Mucosa of descending colon (tissue), 3 donors: ENCODE measurements around the gene NOTCH4. TPM values are rescaled to one million over a fixed set of nuclear protein-coding genes. Genes with fewer than 3 reads are reported as not detected.

ENCODE experiments used
- ATAC-seq: fragments of 200-7000 bp; cut with Tn5 transposase; one replicate; pipeline ENCODE4 v1.9.1; 2020; ENCODE audit warnings: mild to moderate bottlenecking, moderate library complexity
- DNase-seq, 3 donors: peaks; one replicate each; pipeline ENCODE4 v3.0.0-alpha.2; 2020
- H3K36me3 ChIP-seq: fragments of 200-600 bp; one replicate; pipeline ENCODE4 v1.8.0; 2021; ENCODE audit warnings: low read depth, mild to moderate bottlenecking
- H3K4me1 ChIP-seq: fragments of 200-600 bp; one replicate; pipeline ENCODE4 v1.8.0; 2021; ENCODE audit warnings: low read depth, mild to moderate bottlenecking
- H3K4me3 ChIP-seq: fragments of 200-600 bp; one replicate; pipeline ENCODE4 v1.8.0; 2021; ENCODE audit warnings: mild to moderate bottlenecking
- H3K9me3 ChIP-seq: fragments of 200-600 bp; one replicate; pipeline ENCODE4 v1.8.0; 2021; ENCODE audit warnings: mild to moderate bottlenecking
- intact Hi-C, 2 donors: fragments of 100-400 bp; cut with DNase I in 1 of 2; cut with micrococcal nuclease in 1 of 2; formaldehyde crosslinking; loops; one replicate each; pipeline versions ENCODE4 v1.11.0 to v1.11.1; 2022; cut with DNase I, micrococcal nuclease
- total RNA-seq, 3 donors: library from RNA; stranded (reverse); fragmentation: NEBNext Ultra II Directional in 2 of 3; extraction: Animal tissue kit (Norgen Biotek cat#: 25700) in 2 of 3; gene quantifications; one replicate each; pipeline versions ENCODE4 v1.2.1 to v1.2.4, GENCODE V29; 2021 to 2023
- TF ChIP-seq, protein P1 (sequence below): fragments of 200-600 bp; IDR thresholded peaks from one replicate; pipeline ENCODE4 v1.8.0; 2022; ENCODE audit warnings: antibody characterized with exemption, mild to moderate bottlenecking
- donor health status: DM: no; HTN: no; CAD: no; lungs with moderate emphysema.
- donor health status: DM: no; HTN: no; CAD: no.
- donor health status: DM: no; HTN: yes; CAD: no.

NOTCH4 gene
- total RNA-seq, 3 donors from 2014 or later, result 1.5 to 10.5 (median 4.0) TPM

- DNase-seq, result no peak
- no peaks in the 10 kb centered on the region for H3K4me1 ChIP-seq
- H3K4me3 ChIP-seq, result no peak overlapping the region
- no peak for ATAC-seq
- H3K36me3 ChIP-seq, result no peaks in the 10 kb centered on the region
- intact Hi-C loops, result no loop called here
- TF ChIP-seq, protein P1, sequence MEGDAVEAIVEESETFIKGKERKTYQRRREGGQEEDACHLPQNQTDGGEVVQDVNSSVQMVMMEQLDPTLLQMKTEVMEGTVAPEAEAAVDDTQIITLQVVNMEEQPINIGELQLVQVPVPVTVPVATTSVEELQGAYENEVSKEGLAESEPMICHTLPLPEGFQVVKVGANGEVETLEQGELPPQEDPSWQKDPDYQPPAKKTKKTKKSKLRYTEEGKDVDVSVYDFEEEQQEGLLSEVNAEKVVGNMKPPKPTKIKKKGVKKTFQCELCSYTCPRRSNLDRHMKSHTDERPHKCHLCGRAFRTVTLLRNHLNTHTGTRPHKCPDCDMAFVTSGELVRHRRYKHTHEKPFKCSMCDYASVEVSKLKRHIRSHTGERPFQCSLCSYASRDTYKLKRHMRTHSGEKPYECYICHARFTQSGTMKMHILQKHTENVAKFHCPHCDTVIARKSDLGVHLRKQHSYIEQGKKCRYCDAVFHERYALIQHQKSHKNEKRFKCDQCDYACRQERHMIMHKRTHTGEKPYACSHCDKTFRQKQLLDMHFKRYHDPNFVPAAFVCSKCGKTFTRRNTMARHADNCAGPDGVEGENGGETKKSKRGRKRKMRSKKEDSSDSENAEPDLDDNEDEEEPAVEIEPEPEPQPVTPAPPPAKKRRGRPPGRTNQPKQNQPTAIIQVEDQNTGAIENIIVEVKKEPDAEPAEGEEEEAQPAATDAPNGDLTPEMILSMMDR, result no peak
- H3K9me3 ChIP-seq, result no peaks in the 10 kb centered on the region
These were observed 13.7 kb downstream of the NOTCH4 start for GRCh38 chr6:32210191-32210601.

DNA sequence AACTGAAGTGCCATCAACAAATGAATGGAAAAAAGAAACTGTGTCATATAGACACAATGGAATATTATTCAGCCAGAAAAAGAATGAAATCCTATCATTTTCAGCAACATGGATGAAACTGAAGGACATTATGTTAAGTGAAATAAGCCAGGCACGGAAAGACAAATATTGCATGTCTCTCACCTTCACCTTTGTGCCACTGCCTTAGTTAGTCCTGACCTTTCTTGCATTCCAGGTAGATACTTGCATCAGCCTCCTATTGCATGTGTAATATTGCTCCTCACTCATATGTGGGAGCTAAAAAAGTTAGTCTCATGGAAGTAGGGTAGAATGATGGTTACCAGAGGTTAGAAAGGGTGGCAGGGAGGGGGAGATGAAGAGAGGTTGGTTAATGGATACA lies 14.9 kb downstream of the NOTCH4 start:
- no peaks in the 10 kb centered on the region for H3K36me3 ChIP-seq
- DNase-seq, result no peak
- intact Hi-C loops, result no loop called here

DNA sequence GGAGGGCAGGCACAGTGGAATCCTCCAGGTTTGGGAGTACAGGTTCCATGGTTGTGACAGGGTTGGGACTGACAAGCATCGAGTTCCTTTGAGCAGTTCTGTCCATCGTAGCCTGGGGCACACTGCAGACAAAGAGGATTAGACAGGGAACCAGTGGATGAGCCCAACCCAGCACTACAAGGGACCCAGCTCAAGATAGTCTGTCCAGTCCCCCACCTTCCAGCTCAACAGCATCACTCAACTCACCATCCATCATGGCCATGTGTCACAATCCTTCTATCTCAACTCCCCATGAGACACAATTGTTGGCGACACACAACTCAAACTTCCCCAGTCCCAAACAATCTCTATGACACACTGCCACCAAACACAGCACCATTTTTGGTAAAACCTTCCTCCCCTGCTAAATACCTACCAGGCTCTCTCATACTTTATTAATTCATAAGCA lies 19.6 kb downstream of the NOTCH4 start:
- no peaks in the 10 kb centered on the region for H3K36me3 ChIP-seq
- no peak for DNase-seq
- H3K4me1 ChIP-seq, result no peaks in the 10 kb centered on the region
- H3K4me3 ChIP-seq, result no peak overlapping the region
- no peak for ATAC-seq
- no peaks in the 10 kb centered on the region for H3K9me3 ChIP-seq
- TF ChIP-seq, protein P1, result no peak
- intact Hi-C loops, result no loop called here

More for the DNA sequence above, 14.9 kb downstream of the NOTCH4 start:
- TF ChIP-seq, protein P1, result no peak
- Histone ChIP-seq H3K4me1 (no peaks in the 10 kb centered on the region), H3K4me3 (no peak overlapping the region), H3K9me3 (no peaks in the 10 kb centered on the region)
- no peak for ATAC-seq

DNA sequence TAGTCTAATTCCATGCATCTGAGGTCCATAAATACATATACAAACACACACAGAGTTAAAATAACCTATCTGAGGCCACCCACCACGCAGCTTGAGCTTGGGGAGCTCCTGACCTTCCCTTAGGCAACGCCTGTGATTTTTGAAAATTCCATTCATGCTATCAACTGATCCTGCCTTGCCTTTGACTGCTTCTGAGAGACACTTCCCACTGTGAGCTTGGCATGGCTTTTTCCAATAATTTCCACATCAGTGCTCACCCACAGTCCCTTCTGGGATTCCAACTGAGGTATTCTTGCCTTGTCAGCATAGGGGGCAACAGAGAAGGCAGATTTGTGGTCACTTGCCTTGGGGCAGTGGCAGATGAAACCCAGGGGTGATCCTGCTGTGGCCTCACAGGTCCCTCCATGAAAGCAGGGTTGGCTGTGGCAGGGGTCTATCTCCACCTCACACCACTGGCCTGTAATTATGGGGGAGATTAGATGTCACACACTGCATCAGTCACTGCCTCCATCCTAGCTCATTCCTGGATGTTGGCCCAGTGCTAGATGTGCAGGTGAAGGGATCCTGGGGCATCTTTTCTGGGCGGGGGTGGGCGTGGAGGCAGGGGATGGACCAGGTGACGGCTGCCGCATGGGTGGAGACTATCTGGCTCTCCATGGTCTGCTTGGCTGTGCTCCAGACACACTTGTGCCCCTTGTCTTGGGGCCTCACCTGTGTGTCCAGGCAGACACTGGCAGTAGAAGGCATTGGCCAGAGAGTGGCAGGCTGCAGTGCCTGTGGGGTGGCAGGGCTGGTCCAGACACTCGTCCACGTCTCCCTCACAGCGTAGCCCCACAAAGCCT lies 20.2 kb downstream of the NOTCH4 start:
- H3K36me3 ChIP-seq, result no peaks in the 10 kb centered on the region
- no peaks in the 10 kb centered on the region for H3K9me3 ChIP-seq
- no peaks in the 10 kb centered on the region for H3K4me1 ChIP-seq
- DNase-seq, result no peak
- H3K4me3 ChIP-seq, result no peak overlapping the region
- TF ChIP-seq, protein P1, result no peak
- no peak for ATAC-seq
- intact Hi-C loops, result no loop called here

DNA sequence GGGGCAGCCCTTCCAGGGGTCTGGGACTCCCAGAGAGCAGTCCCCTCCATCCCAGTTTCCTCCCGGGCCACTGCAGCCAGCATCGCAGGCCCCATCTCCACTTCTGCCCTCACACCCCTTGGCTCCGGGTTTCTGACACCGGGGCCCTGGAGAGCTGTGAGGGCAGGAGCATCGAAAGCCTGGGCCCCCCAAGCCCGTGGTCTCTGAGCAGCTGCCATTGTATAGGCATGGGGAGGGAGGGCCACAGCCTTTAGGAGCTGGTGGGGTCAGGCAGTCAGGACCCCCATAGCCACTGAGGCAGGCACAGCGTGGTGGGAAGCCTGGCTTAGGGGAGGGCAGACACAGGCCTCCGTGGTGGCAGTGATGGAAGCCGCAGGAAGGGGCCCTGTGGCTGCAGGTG lies 21.7 kb downstream of the NOTCH4 start:
- DNase-seq (no peak), ATAC-seq (no peak)
- Histone ChIP-seq H3K9me3 (no peaks in the 10 kb centered on the region), H3K4me1 (no peaks in the 10 kb centered on the region), H3K4me3 (no peak overlapping the region), H3K36me3 (no peaks in the 10 kb centered on the region)
- TF ChIP-seq, protein P1, result no peak
- intact Hi-C loops, result no loop called here
